Testis (tissue), 2 donors: Measurements from ENCODE around the gene MAB21L4.

Source experiments
- POLR2A ChIP-seq: fragments of 450-650 bp; IDR thresholded peaks from one replicate; pipeline ENCODE4 v1.6.1; 2017; ENCODE audit warnings: antibody characterized with exemption, mild to moderate bottlenecking, moderate library complexity
- TF ChIP-seq, protein P1 (sequence below), 3 experiments: fragments of 450-650 bp in 2 of 3; fragments of 200-600 bp in 1 of 3; sonication (generic) in 1 of 3; IDR thresholded peaks; one replicate each; pipeline ENCODE4 v1.5.1; 2016 to 2019; ENCODE audit warnings: antibody characterized with exemption in 3 of 3, mild to moderate bottlenecking in 2 of 3, moderate library complexity in 1 of 3

DNA sequence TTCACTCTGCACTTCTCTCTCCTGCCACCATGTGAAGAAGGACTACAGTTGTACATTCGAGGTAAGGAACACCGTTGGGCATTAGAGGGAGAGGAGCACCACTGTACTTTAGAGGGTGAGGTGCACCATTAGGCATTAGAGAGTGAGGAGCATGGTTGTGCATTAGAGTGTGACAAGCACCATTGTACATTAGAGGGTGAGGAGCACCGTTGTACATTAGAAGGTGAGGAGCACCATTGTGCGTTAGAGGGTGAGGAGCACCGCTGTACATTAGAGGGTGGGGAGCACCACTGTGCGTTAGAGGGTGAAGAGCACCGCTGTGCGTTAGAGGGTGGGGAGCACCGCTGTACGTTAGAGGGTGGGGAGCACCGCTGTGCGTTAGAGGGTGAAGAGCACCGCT lies 48.1 kb downstream of the MAB21L4 start:
- TF ChIP-seq, protein P1, sequence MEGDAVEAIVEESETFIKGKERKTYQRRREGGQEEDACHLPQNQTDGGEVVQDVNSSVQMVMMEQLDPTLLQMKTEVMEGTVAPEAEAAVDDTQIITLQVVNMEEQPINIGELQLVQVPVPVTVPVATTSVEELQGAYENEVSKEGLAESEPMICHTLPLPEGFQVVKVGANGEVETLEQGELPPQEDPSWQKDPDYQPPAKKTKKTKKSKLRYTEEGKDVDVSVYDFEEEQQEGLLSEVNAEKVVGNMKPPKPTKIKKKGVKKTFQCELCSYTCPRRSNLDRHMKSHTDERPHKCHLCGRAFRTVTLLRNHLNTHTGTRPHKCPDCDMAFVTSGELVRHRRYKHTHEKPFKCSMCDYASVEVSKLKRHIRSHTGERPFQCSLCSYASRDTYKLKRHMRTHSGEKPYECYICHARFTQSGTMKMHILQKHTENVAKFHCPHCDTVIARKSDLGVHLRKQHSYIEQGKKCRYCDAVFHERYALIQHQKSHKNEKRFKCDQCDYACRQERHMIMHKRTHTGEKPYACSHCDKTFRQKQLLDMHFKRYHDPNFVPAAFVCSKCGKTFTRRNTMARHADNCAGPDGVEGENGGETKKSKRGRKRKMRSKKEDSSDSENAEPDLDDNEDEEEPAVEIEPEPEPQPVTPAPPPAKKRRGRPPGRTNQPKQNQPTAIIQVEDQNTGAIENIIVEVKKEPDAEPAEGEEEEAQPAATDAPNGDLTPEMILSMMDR (IDR thresholded peaks at IDR 0.05) = no peak
- TF ChIP-seq POLR2A = no peak
